Kidney tubule cell (primary cell): ENCODE measurements around the gene RD3L.

ENCODE experiments used
- DNase-seq: peaks from one replicate; pipeline ENCODE4 v3.0.0-alpha.2; 2018; ENCODE audit warnings: low spot score

Gene RD3L

GRCh38 chr14:103894034-103894722 is 48.2 kb downstream of the RD3L start:
- DNase-seq = peak; percentile 45

- DNase-seq = no peak
These were observed 50.1 kb downstream of the RD3L start for GRCh38 chr14:103892247-103892646.

- DNase-seq = no peak
These were observed 50.6 kb downstream of the RD3L start for GRCh38 chr14:103891667-103892215.

GRCh38 chr14:103890821-103891666 is 51.3 kb downstream of the RD3L start:
- peak; percentile 58 for DNase-seq
